IPS-20b (cell line): ENCODE data around the gene INTS1.

Experiments used
- H3K27ac ChIP-seq: one replicate; pipeline ENCODE4 v1.5.1; 2013; ENCODE audit warnings: low read length
- H3K27me3 ChIP-seq: 2 replicates; pipeline ENCODE4 v1.6.1; 2013; ENCODE audit warnings: mild to moderate bottlenecking, low read length, inconsistent platforms; ENCODE audit not compliant: insufficient read depth
- H3K36me3 ChIP-seq: 2 replicates; pipeline ENCODE4 v1.6.1; 2013; ENCODE audit warnings: low read depth, mild to moderate bottlenecking, inconsistent platforms, low read length, moderate library complexity; ENCODE audit not compliant: insufficient read depth
- H3K4me1 ChIP-seq: 2 replicates; pipeline ENCODE4 v1.6.1; 2013; ENCODE audit warnings: mild to moderate bottlenecking, control low read depth, inconsistent platforms, low read length, moderate library complexity; ENCODE audit not compliant: insufficient read depth
- H3K4me3 ChIP-seq: 2 replicates; pipeline ENCODE4 v1.5.1; 2013; ENCODE audit warnings: mild to moderate bottlenecking, low read length, inconsistent platforms
- H3K9ac ChIP-seq: 2 replicates; pipeline ENCODE4 v1.6.1; 2013; ENCODE audit warnings: low read depth, mild to moderate bottlenecking, inconsistent platforms, low read length, moderate library complexity
- H3K9me3 ChIP-seq: 2 replicates; pipeline ENCODE4 v1.6.1; 2013; ENCODE audit warnings: mild to moderate bottlenecking, low read depth, low read length, inconsistent platforms; ENCODE audit not compliant: insufficient read depth

Gene INTS1

GRCh38 chr7:1496531-1497292 is 7.5 kb downstream of the INTS1 start:
- peaks cover 70% of the 10 kb centered on the region for H3K36me3 ChIP-seq

GRCh38 chr7:1495564-1496242 is 8.5 kb downstream of the INTS1 start:
- no peaks in the 10 kb centered on the region for H3K4me1 ChIP-seq
- no peaks in the 10 kb centered on the region for H3K9me3 ChIP-seq
- H3K36me3 ChIP-seq = peaks cover 72% of the 10 kb centered on the region
- H3K27me3 ChIP-seq = no peaks in the 10 kb centered on the region
- no peak overlapping the region for H3K27ac ChIP-seq
- H3K4me3 ChIP-seq = no peak overlapping the region
- no peak overlapping the region for H3K9ac ChIP-seq

More at GRCh38 chr7:1496531-1497292, 7.5 kb downstream of the INTS1 start:
- H3K27me3 ChIP-seq = no peaks in the 10 kb centered on the region
- no peaks in the 10 kb centered on the region for H3K4me1 ChIP-seq
- no peak overlapping the region for H3K4me3 ChIP-seq
- H3K27ac ChIP-seq = no peak overlapping the region
- no peak overlapping the region for H3K9ac ChIP-seq
- no peaks in the 10 kb centered on the region for H3K9me3 ChIP-seq

- Histone ChIP-seq H3K4me3 (no peak overlapping the region), H3K36me3 (peaks cover 72% of the 10 kb centered on the region), H3K27me3 (no peaks in the 10 kb centered on the region), H3K4me1 (no peaks in the 10 kb centered on the region), H3K9ac (no peak overlapping the region), H3K9me3 (no peaks in the 10 kb centered on the region), H3K27ac (no peak overlapping the region)
These were observed 9.2 kb downstream of the INTS1 start for GRCh38 chr7:1494866-1495563.

DNA sequence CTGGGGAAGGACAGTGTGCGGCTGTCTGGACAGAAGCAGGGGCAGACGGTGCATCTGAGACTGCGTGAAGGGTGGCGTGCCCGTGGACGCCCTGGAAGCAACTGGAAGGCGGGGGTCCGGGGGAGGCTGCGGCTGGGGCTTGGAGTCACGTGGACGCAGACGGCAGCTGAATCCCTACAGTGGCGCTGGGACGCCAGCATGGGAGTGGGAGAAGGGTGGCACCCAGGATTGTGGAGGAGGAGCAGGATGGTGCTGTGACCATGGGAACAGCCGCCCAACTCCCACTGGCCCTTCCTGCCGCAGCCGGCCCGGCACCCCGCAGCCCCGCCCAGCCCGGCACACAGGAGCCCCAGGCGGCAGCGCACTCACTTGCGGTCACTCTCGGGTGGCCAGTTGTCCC is 9.7 kb downstream of the INTS1 start:
- Histone ChIP-seq H3K9ac (no peak overlapping the region), H3K4me1 (no peaks in the 10 kb centered on the region), H3K9me3 (no peaks in the 10 kb centered on the region), H3K4me3 (no peak overlapping the region), H3K27me3 (no peaks in the 10 kb centered on the region), H3K36me3 (peaks cover 72% of the 10 kb centered on the region), H3K27ac (no peak overlapping the region)

DNA sequence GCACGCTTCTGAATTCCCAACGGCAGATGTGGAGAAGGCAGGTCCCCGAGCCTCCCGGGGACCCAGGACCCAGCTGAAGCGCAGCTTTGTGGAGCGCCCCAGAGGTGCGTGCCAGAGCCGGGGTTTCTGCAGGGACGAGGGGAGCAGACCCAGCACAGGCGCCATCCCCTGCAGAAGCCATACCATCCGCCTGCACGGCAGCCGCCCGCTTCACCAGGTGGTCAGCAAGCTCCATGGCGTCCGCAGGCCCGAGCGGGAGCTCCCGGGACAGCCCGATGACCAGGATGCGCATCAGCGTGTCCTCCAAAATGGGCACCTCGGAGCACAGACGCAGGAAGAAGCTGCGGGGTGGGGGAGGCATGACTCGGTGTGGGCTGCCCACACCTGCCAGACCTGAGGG is 10.6 kb downstream of the INTS1 start:
- Histone ChIP-seq H3K36me3 (peaks cover 80% of the 10 kb centered on the region), H3K27me3 (no peaks in the 10 kb centered on the region), H3K4me3 (no peak overlapping the region), H3K9ac (no peak overlapping the region), H3K4me1 (no peaks in the 10 kb centered on the region), H3K9me3 (no peaks in the 10 kb centered on the region), H3K27ac (no peak overlapping the region)

DNA sequence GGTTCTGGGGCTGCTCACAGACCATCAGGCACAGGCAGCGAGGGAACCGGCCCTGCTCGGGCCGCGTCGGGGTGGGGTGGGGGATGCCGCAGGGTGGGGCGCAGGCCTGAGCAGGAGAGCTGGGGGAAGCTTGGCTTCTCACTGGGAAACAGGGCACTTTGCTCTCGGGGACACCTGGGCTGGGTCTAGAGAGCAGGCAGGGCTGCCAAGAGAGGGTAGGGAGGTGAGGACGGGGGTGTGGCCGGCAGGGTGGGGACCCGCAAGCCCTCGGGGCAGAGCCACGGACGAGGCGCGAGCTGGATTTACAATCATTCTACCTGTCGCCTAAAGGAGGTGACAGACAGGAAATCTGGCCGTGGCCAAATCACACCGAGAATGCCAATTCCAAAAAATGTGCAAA is 11.1 kb downstream of the INTS1 start:
- Histone ChIP-seq H3K27ac (no peak overlapping the region), H3K9ac (no peak overlapping the region), H3K4me3 (no peak overlapping the region), H3K9me3 (no peaks in the 10 kb centered on the region), H3K27me3 (no peaks in the 10 kb centered on the region), H3K4me1 (no peaks in the 10 kb centered on the region), H3K36me3 (peaks cover 82% of the 10 kb centered on the region)

DNA sequence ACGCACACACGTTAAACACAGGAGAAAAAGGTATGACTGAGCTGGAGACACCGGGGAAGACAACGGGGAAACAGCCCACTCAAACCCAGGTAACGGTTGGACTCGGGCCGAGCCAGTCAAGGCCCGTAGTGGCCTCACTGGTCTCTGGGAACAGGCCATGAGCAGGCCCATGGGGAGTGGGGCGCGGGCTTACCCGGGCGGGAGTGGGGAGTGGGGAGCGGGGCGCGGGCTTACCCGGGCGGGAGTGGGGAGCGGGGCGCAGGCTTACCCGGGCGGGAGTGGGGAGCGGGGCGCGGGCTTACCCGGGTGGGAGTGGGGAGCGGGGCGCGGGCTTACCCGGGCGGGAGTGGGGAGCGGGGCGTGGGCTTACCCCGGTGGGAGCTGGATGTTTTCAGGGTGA is 11.5 kb downstream of the INTS1 start:
- Histone ChIP-seq H3K36me3 (peaks cover 82% of the 10 kb centered on the region), H3K9me3 (no peaks in the 10 kb centered on the region), H3K27ac (no peak overlapping the region), H3K4me1 (no peaks in the 10 kb centered on the region), H3K9ac (no peak overlapping the region), H3K4me3 (no peak overlapping the region), H3K27me3 (no peaks in the 10 kb centered on the region)

- Histone ChIP-seq H3K4me3 (no peak overlapping the region), H3K9me3 (no peaks in the 10 kb centered on the region), H3K4me1 (no peaks in the 10 kb centered on the region), H3K27me3 (no peaks in the 10 kb centered on the region), H3K36me3 (peaks cover 82% of the 10 kb centered on the region), H3K9ac (no peak overlapping the region), H3K27ac (no peak overlapping the region)
These were observed 12.0 kb downstream of the INTS1 start for GRCh38 chr7:1492221-1492620.

GRCh38 chr7:1490837-1491236 is 13.4 kb downstream of the INTS1 start:
- no peaks in the 10 kb centered on the region for H3K27me3 ChIP-seq
- peaks cover 73% of the 10 kb centered on the region for H3K36me3 ChIP-seq
- no peaks in the 10 kb centered on the region for H3K9me3 ChIP-seq
- no peak overlapping the region for H3K27ac ChIP-seq
- no peak overlapping the region for H3K4me3 ChIP-seq
- H3K9ac ChIP-seq = no peak overlapping the region
- no peaks in the 10 kb centered on the region for H3K4me1 ChIP-seq

DNA sequence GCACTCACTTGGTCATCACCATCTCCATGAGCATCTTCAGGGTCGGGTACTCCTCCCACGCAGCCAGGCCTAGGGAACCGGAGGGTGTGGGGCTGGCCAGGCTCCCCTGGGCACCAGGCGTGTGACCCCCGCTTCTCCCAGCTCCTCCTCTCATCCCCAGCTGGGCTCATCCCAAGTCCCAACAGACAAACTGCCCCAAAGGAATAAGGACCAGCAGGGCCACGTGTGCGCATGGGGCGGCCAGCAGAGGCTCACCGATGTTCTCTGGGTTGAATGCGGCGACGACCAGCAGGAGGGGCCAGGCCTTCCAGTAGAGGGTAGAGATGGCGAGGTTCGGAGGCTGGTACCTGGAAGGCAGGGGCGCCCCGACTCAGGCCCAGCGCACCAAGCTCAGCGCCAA is 14.9 kb downstream of the INTS1 start:
- Histone ChIP-seq H3K36me3 (peaks cover 80% of the 10 kb centered on the region), H3K9ac (no peak overlapping the region), H3K9me3 (no peaks in the 10 kb centered on the region), H3K4me3 (no peak overlapping the region), H3K27me3 (no peaks in the 10 kb centered on the region), H3K27ac (no peak overlapping the region), H3K4me1 (no peaks in the 10 kb centered on the region)

GRCh38 chr7:1488016-1488415 is 16.2 kb downstream of the INTS1 start:
- H3K27ac ChIP-seq = no peak overlapping the region
- H3K9ac ChIP-seq = no peak overlapping the region
- no peak overlapping the region for H3K4me3 ChIP-seq
- H3K4me1 ChIP-seq = no peaks in the 10 kb centered on the region
- H3K9me3 ChIP-seq = no peaks in the 10 kb centered on the region
- no peaks in the 10 kb centered on the region for H3K27me3 ChIP-seq
- peaks cover 82% of the 10 kb centered on the region for H3K36me3 ChIP-seq

DNA sequence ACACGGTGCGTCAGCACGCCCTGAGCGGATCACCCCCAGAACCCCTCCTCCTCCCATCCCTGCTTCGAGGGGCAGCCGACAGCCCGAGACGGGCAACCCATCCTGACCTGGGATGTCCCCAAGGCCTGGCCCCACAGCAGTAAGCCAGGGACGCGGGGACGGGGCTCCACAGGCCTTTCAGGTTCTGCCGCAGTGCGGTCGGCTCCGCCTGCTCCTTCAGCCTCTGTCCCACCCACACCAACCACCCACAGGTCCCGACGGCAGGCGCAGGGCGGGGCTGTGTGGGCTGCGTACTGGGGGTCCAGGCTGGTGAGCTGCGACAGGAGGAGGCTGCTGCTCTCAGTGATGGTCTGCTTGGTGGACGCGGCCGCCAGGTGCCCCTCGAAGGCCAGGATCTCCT is 16.7 kb downstream of the INTS1 start:
- H3K27ac ChIP-seq = no peak overlapping the region

More for the DNA sequence above, 16.7 kb downstream of the INTS1 start:
- Histone ChIP-seq H3K9ac (no peak overlapping the region), H3K4me1 (no peaks in the 10 kb centered on the region), H3K9me3 (no peaks in the 10 kb centered on the region), H3K27me3 (no peaks in the 10 kb centered on the region), H3K4me3 (no peak overlapping the region), H3K36me3 (peaks cover 86% of the 10 kb centered on the region)
